SK-N-SH treated with all-trans-retinoic acid at 6 μM for 48 hours (cell line): ENCODE measurements around the gene CFL1.

Experiments
- ATAC-seq: fragments of 200-7000 bp; cut with Tn5 transposase; 3 replicates; pipeline ENCODE4 v1.9.1; 2020; ENCODE audit warnings: mild to moderate bottlenecking, moderate library complexity
- ARNTL ChIP-seq: fragments of 450-650 bp; formaldehyde crosslinking; IDR thresholded peaks from 2 replicates; pipeline ENCODE4 v1.5.0; 2020; ENCODE audit warnings: low read depth, mild to moderate bottlenecking, moderate library complexity, borderline replicate concordance
- CSDC2 ChIP-seq: fragments of 250-450 bp; sonication (Bioruptor Pico); IDR thresholded peaks from 2 replicates; pipeline ENCODE4 v1.5.0; 2020; ENCODE audit warnings: mild to moderate bottlenecking, moderate library complexity
- CSRNP3 ChIP-seq: fragments of 250-450 bp; sonication (Bioruptor Pico); IDR thresholded peaks from 2 replicates; pipeline ENCODE4 v1.5.1; 2021; ENCODE audit warnings: mild to moderate bottlenecking, moderate library complexity
- ESRRG ChIP-seq: fragments of 250-450 bp; sonication (Bioruptor Pico); IDR thresholded peaks from 2 replicates; pipeline ENCODE4 v1.6.1; 2021; ENCODE audit warnings: mild to moderate bottlenecking
- ISL1 ChIP-seq: fragments of 250-450 bp; sonication (Bioruptor Pico); IDR thresholded peaks from 2 replicates; pipeline ENCODE4 v2.1.2; 2022; ENCODE audit warnings: mild to moderate bottlenecking, moderate library complexity
- PATZ1 ChIP-seq: fragments of 250-450 bp; sonication (Bioruptor Pico); IDR thresholded peaks from 2 replicates; pipeline ENCODE4 v1.8.0; 2020; ENCODE audit warnings: mild to moderate bottlenecking, moderate library complexity, borderline replicate concordance
- POU6F1 ChIP-seq: fragments of 250-450 bp; sonication (Bioruptor Pico); IDR thresholded peaks from 2 replicates; pipeline ENCODE4 v1.8.0; 2021; ENCODE audit warnings: low read depth, mild to moderate bottlenecking, moderate library complexity, borderline replicate concordance
- TSHZ2 ChIP-seq: fragments of 250-450 bp; sonication (Bioruptor Pico); IDR thresholded peaks from 2 replicates; pipeline ENCODE4 v1.5.0; 2020; ENCODE audit warnings: mild to moderate bottlenecking, moderate library complexity
- ZC3H10 ChIP-seq: fragments of 250-450 bp; sonication (Bioruptor Pico); IDR thresholded peaks from 2 replicates; pipeline ENCODE4 v1.5.1; 2021; ENCODE audit warnings: mild to moderate bottlenecking, moderate library complexity
- ZFP30 ChIP-seq: fragments of 450-650 bp; formaldehyde crosslinking; IDR thresholded peaks from 2 replicates; pipeline ENCODE4 v1.5.0; 2022; ENCODE audit warnings: mild to moderate bottlenecking, moderate library complexity
- ZNF565 ChIP-seq: fragments of 450-650 bp; formaldehyde crosslinking; conservative IDR thresholded peaks from 2 replicates; pipeline ENCODE4 v1.5.0; 2020; ENCODE audit warnings: low read depth, mild to moderate bottlenecking, moderate library complexity
- ZNF8 ChIP-seq: fragments of 450-650 bp; formaldehyde crosslinking; IDR thresholded peaks from 2 replicates; pipeline ENCODE4 v1.5.0; 2020; ENCODE audit warnings: mild to moderate bottlenecking, moderate library complexity

The CFL1 gene

GRCh38 chr11:65851811-65852507, 6.0 kb downstream of the CFL1 start (continued):
- TF ChIP-seq CSDC2 (no peak), ZNF565 (no peak)

- TF ChIP-seq POU6F1: no peak
- TF ChIP-seq ZFP30 (CRISPR knock-in tag): 0 out of 2 replicates have a peak, but pooled peaks have one; percentile 6
- 0 out of 2 replicates have a peak, but pooled peaks have one; percentile 8 for TF ChIP-seq ARNTL
- TF ChIP-seq TSHZ2 (CRISPR knock-in tag): no peak
- TF ChIP-seq ZNF8 (CRISPR knock-in tag): no peak
- peak; percentile 35 for TF ChIP-seq ZC3H10 (CRISPR knock-in tag)
- peak; percentile 37 for ATAC-seq
These were observed 6.8 kb downstream of the CFL1 start for GRCh38 chr11:65851083-65851579.

GRCh38 chr11:65850217-65851082, 7.5 kb downstream of the CFL1 start:
- TF ChIP-seq ESRRG (CRISPR knock-in tag): no peak
- no peak for TF ChIP-seq TSHZ2 (CRISPR knock-in tag)
- TF ChIP-seq ZC3H10 (CRISPR knock-in tag): 0 out of 2 replicates have a peak, but pooled peaks have one; percentile 8
- peak; percentile 24 for ATAC-seq

GRCh38 chr11:65849771-65850216, 8.2 kb downstream of the CFL1 start:
- peak; percentile 17 for ATAC-seq
- no peak for TF ChIP-seq ESRRG (CRISPR knock-in tag)
- no peak for TF ChIP-seq ISL1 (CRISPR knock-in tag)
- no peak for TF ChIP-seq CSRNP3
- TF ChIP-seq PATZ1 (CRISPR knock-in tag): no peak
- TF ChIP-seq CSDC2: no peak
